Mesothelial cell of epicardium (in vitro differentiated cells): ENCODE measurements around the gene IGDCC3. TPM values are rescaled to one million over a fixed set of nuclear protein-coding genes. Genes with fewer than 3 reads are reported as not detected.

Experiments used
- DNase-seq, 2 experiments: peaks; one replicate each; pipeline ENCODE4 v3.0.0; 2021; ENCODE audit warnings: low spot score in 2 of 2; ENCODE audit not compliant: unreplicated experiment in 2 of 2
- H3K27ac Mint-ChIP-seq: 2 replicates; pipeline ENCODE4 v1.8.0; 2021; ENCODE audit warnings: mixed read lengths
- H3K27me3 Mint-ChIP-seq: 2 replicates; pipeline ENCODE4 v1.8.0; 2021; ENCODE audit warnings: low read depth, mixed read lengths
- H3K36me3 Mint-ChIP-seq: 2 replicates; pipeline ENCODE4 v1.8.0; 2021; ENCODE audit warnings: mixed read lengths
- H3K4me1 Mint-ChIP-seq: 2 replicates; pipeline ENCODE4 v1.8.0; 2021; ENCODE audit warnings: mixed read lengths
- H3K4me3 Mint-ChIP-seq: 2 replicates; pipeline ENCODE4 v1.8.0; 2021; ENCODE audit warnings: mild to moderate bottlenecking, moderate library complexity, mixed read lengths
- H3K9me3 Mint-ChIP-seq: 2 replicates; pipeline ENCODE4 v1.8.0; 2021; ENCODE audit warnings: mixed read lengths
- total RNA-seq: library from RNA; stranded (reverse); gene quantifications from 3 replicates; pipeline ENCODE4 v1.2.1, GENCODE V29; 2021
- TF ChIP-seq, protein P1 (sequence below): fragments of 200-600 bp; sonication (generic); IDR thresholded peaks from one replicate; pipeline ENCODE4 v1.5.0; 2021; ENCODE audit warnings: antibody characterized with exemption; ENCODE audit not compliant: unreplicated experiment

Gene IGDCC3
- total RNA-seq, 1 donor from 2014 or later, result 35.1 TPM

DNA sequence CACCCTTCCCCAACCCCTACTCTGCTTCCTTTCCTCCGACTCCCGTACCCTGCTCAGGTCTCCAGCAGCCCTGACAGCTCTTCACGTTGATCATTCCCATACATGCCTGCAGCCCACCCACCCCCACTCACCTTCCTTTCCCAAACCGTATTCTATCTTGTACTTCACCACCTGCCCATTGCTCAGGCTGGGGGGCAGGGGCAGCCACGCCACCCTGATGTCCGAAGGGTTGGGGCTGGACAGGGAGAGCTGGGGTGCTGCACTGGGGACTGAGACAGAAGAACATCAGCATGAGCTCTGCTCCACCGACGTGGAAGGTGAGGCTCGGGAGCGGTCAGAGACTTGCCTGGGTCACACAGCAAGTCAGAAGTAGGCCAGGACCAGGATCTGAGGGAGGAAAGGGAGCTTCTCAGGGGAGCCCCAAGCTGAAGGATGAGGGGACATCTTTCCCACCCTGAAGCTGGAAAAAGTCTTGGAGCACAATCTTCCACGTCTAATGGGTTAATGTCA, 16.5 kb upstream of the IGDCC3 start:
- TF ChIP-seq, protein P1, sequence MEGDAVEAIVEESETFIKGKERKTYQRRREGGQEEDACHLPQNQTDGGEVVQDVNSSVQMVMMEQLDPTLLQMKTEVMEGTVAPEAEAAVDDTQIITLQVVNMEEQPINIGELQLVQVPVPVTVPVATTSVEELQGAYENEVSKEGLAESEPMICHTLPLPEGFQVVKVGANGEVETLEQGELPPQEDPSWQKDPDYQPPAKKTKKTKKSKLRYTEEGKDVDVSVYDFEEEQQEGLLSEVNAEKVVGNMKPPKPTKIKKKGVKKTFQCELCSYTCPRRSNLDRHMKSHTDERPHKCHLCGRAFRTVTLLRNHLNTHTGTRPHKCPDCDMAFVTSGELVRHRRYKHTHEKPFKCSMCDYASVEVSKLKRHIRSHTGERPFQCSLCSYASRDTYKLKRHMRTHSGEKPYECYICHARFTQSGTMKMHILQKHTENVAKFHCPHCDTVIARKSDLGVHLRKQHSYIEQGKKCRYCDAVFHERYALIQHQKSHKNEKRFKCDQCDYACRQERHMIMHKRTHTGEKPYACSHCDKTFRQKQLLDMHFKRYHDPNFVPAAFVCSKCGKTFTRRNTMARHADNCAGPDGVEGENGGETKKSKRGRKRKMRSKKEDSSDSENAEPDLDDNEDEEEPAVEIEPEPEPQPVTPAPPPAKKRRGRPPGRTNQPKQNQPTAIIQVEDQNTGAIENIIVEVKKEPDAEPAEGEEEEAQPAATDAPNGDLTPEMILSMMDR, result no peak
- peaks cover 3% of the 10 kb centered on the region for H3K36me3 Mint-ChIP-seq
- H3K4me1 Mint-ChIP-seq, result peaks cover 10% of the 10 kb centered on the region
- no peak overlapping the region for H3K27ac Mint-ChIP-seq
- H3K27me3 Mint-ChIP-seq, result peaks cover 57% of the 10 kb centered on the region
- no peak overlapping the region for H3K4me3 Mint-ChIP-seq
- no peak for DNase-seq
- H3K9me3 Mint-ChIP-seq, result no peaks in the 10 kb centered on the region

DNA sequence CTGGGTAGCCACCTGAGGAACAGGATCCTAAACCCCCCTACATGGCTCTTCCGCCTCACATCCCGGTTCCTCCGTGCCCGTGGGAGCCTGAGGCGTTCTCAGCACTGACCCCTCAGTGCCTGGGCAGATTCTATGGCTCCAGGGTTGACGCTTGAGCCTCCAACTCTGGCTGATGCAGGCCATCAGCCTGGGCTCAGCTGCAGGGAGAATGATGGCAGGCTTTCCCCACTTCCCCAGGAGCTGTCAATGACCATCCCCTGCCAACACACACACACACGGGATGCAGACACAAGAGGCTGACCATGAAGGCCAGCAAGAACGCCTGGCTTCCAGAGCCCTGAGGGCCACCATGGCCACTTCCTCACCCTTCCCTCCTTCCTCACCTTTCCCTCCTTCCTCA, 15.8 kb upstream of the IGDCC3 start:
- Mint-ChIP-seq H3K4me1 (peaks cover 10% of the 10 kb centered on the region), H3K4me3 (no peak overlapping the region), H3K27ac (no peak overlapping the region), H3K36me3 (peaks cover 5% of the 10 kb centered on the region), H3K9me3 (no peaks in the 10 kb centered on the region), H3K27me3 (peaks cover 51% of the 10 kb centered on the region)
- no peak for DNase-seq
- TF ChIP-seq, protein P1, result no peak

DNA sequence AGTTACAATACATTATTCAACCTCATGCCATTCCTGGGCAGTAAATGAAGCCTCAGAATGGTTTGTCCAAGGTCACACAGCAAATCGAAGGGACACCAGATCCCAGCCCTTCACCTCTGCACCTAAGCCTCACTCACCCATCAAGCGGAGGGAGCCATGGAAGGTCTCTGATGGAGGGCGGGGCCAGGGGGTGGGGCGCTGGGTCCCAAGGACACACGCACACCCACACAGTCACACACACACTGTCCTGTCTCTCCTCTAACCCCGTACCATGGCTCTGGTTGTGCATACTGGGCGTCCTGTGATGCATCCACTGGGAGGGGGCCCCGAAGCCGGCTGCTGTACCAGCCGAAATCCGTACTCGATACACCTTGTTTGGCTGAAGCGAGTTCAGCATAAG, 15.3 kb upstream of the IGDCC3 start:
- H3K4me1 Mint-ChIP-seq, result peaks cover 10% of the 10 kb centered on the region
- H3K36me3 Mint-ChIP-seq, result peaks cover 5% of the 10 kb centered on the region
- no peak overlapping the region for H3K27ac Mint-ChIP-seq
- DNase-seq, result no peak
- peaks cover 47% of the 10 kb centered on the region for H3K27me3 Mint-ChIP-seq
- TF ChIP-seq, protein P1, result no peak
- no peaks in the 10 kb centered on the region for H3K9me3 Mint-ChIP-seq
- H3K4me3 Mint-ChIP-seq, result no peak overlapping the region

DNA sequence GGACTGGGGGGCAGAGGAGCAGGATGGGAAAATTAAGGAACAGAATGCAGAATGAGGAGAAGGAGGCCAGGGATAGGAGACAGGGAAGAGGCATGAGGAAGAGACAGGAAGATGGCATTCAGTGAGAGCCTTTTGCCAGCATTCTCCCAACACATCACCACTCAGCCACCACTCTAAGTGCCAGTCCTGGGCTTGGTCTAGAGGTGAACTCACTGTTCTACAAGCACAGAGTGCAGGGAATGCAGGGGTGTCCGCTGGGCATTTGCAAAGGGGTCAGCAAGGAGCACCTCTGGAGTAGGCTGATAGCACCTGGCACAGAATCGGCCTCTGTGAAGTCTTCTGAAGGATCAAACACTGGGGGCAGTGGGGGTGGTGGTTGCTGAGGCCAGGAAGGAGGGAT, 14.6 kb upstream of the IGDCC3 start:
- Mint-ChIP-seq H3K4me3 (no peak overlapping the region), H3K36me3 (peaks cover 5% of the 10 kb centered on the region), H3K4me1 (peaks cover 10% of the 10 kb centered on the region), H3K27ac (no peak overlapping the region), H3K9me3 (no peaks in the 10 kb centered on the region), H3K27me3 (peaks cover 40% of the 10 kb centered on the region)
- TF ChIP-seq, protein P1, result no peak
- no peak for DNase-seq

DNA sequence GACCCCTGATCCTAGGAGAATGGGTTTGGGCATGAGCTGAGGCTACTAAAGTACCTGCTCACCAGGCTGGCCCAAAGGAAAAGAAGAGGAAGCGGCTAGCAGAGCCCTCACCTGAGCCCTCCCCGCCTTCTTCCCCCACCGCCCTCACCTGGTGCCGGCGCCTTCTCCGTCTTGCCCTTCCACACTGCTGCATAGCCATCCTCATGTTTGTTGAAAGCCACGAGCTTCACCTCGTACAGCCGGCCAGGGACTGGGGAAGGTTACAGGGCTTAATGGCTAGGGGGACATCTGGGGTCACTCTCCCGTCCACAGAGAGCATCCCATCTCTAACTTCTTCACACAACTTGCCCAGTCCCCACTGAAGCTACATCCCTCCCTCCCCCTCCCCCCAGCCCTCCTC, 13.9 kb upstream of the IGDCC3 start:
- Mint-ChIP-seq H3K36me3 (peaks cover 5% of the 10 kb centered on the region), H3K9me3 (no peaks in the 10 kb centered on the region), H3K27ac (no peak overlapping the region), H3K27me3 (peaks cover 34% of the 10 kb centered on the region), H3K4me3 (no peak overlapping the region), H3K4me1 (peaks cover 6% of the 10 kb centered on the region)
- TF ChIP-seq, protein P1, result no peak
- DNase-seq, result no peak

DNA sequence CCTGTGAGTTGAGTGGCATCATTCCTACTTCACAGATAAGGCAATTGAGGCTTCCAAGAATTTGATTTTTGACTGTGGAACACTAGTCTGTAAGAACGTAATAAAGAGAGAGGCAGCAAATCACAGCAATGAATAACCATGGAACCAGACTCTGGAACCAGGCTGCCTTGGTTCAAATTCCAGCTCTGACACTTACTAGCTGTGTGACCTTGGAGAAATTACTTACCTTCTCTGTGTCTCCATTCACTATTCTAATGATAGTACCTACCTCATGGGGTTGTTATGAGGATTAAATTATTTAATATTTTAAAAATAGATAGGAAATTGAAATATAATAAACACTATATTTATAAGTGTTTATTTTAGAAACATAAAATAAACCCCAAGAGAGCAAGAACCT, 12.6 kb upstream of the IGDCC3 start:
- Mint-ChIP-seq H3K9me3 (no peaks in the 10 kb centered on the region), H3K27me3 (peaks cover 24% of the 10 kb centered on the region), H3K4me3 (no peak overlapping the region), H3K36me3 (peaks cover 5% of the 10 kb centered on the region), H3K4me1 (peaks cover 1% of the 10 kb centered on the region), H3K27ac (no peak overlapping the region)
- TF ChIP-seq, protein P1, result no peak
- DNase-seq, result no peak
